ENCODE data around the gene FCRLA.

The FCRLA gene

GRCh38 chr1:161733526-161733925 is 26.5 kb downstream of the FCRLA start:
- DNase-seq, result no peak

GRCh38 chr1:161735837-161736236 is 28.8 kb downstream of the FCRLA start:
- no peak for DNase-seq

GRCh38 chr1:161736335-161736969 is 29.4 kb downstream of the FCRLA start:
- DNase-seq, result no peak

GRCh38 chr1:161737625-161738024 is 30.6 kb downstream of the FCRLA start:
- no peak for DNase-seq

GRCh38 chr1:161738627-161739287 is 31.7 kb downstream of the FCRLA start:
- DNase-seq, result no peak

- DNase-seq, result no peak
Measured at GRCh38 chr1:161739865-161740566, 33.0 kb downstream of the FCRLA start.

- no peak for DNase-seq
Measured at GRCh38 chr1:161740921-161741320, 33.9 kb downstream of the FCRLA start.

- no peak for DNase-seq
Measured at GRCh38 chr1:161743231-161743630, 36.2 kb downstream of the FCRLA start.

- DNase-seq, result no peak
Measured at GRCh38 chr1:161747801-161748200, 40.8 kb downstream of the FCRLA start.

GRCh38 chr1:161749509-161750407 is 42.7 kb downstream of the FCRLA start, which contains the start of gene DUSP12:
TSS of gene DUSP12 (plus strand) at chr1:161749786. CDS start at chr1:161749802, 16 bp downstream.
- DNase-seq, result peak; percentile 97

- DNase-seq, result no peak
Measured at GRCh38 chr1:161763522-161764098, 56.6 kb downstream of the FCRLA start.

All from NCI-H774 (cell line).